D341Med (cell line): ENCODE results near the gene TEX261.
A peak's percentile ranks its signal among the peaks of the same experiment; 100 is the strongest.
"Not testable (repeated sequence)": the region's sequence is repeated elsewhere in the genome, so short reads cannot be mapped to it uniquely, and the experiment has no call there.

Source experiments
- DNase-seq: peaks from one replicate; pipeline ENCODE4 v3.0.0; 2012; ENCODE audit warnings: low spot score

Gene TEX261

GRCh38 chr2:71000780-71001591 is 6.3 kb upstream of the TEX261 start:
- DNase-seq = peak; percentile 87

DNA sequence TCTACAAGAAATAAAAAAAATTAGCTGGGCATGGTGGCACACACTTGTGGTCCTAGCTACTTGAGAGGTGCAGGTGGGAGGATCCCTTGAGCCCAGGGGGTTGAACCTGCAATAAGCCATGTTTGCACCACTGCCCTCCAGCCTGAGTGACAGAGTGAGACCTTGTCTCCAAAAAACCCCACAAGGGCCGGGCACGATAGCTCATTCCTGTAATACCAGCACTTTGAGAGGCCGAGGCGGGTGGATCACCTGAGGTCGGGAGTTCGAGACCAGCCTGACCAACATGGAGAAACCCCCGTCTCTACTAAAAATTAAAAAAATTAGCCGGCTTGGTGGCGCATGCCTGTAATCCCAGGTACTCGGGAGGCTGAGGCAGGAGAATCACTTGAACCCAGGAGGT is 5.3 kb upstream of the TEX261 start:
- DNase-seq = not testable (repeated sequence)

- no peak for DNase-seq
These were observed 4.7 kb upstream of the TEX261 start for GRCh38 chr2:70999362-70999761.

- DNase-seq = not testable (repeated sequence)
These were observed 4.2 kb upstream of the TEX261 start for GRCh38 chr2:70998885-70999284.

GRCh38 chr2:70995426-70995729 is 705 bp upstream of the TEX261 start:
- peak; percentile 57 for DNase-seq

DNA sequence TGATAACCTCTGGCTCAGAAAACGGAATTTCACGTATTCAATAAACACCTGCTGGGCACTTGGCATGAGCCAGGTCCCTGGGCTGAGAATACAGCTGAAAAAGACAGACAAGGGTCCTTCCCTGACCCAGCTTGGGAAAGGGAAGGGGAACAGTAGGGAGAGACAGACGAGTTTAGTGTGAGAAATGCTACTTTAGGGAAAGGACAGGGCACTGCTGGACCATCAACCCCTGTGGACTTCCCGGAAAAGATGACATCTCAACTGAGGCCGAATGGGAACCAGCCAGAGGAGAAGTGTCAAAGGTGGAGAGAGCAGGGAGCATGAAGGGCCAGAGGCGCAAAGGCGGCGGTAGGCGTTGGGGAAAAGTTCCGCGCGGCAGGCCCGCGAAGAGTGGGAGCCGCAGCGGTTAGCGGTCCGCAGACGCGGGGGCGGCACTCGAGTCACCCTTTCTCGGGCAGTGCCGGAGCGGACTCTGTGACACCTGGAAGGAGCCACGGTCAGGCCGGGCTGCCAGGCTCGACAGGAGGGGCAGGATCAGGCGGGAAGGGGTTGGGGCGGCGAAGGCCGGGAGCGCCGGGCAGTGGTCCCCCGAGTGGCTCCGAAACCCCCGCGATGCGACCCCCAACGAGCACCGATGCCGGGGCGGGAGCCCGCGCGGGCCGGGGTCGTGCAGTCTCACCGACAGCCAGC is 519 bp downstream of the TEX261 start:
- peak; percentile 55 for DNase-seq

GRCh38 chr2:70992945-70993853 is 1.5 kb downstream of the TEX261 start:
- no peak for DNase-seq

DNA sequence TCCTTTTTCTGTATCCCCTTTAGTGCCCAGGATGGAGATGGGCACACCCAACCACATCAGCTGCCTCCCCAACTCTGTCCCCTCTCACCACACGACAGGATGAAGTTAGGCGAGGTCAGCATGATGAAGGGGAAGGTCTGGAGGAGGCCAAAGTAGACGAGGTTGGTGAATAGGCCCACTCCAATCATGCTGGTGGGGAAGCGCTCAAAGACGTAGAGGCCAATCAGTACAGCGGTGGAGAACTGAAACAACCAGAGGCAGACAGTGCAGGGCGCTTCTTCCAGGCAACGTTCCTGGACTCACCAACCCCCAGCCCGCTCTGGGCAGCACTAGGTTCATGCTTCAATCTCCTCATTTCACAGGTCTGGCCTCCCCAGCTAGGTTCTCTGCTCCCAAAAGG is 2.9 kb downstream of the TEX261 start:
- no peak for DNase-seq

DNA sequence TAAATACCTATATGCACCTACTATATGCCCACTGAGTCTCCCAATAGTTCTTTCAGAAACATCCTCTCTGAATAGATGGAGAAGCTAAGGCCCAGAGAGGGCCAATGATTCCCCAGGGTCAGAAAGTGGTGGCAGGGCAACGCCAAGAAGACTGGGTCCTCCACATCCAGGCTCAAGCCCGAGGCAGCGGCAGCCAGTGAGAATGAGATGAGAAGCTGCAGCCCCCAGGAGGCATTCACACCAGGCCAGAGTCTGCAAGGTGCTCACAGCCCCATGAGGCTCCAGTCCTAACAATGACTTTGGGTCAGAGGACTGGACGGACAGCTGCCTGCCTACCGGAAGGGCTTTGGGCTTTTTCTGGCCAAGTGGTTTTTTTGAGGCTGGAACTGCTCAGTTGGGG is 3.5 kb downstream of the TEX261 start:
- DNase-seq = no peak

GRCh38 chr2:70990216-70990615 is 4.5 kb downstream of the TEX261 start:
- no peak for DNase-seq

GRCh38 chr2:70988726-70989648 is 5.7 kb downstream of the TEX261 start:
- DNase-seq = no peak

GRCh38 chr2:70988151-70988550 is 6.5 kb downstream of the TEX261 start:
- DNase-seq = no peak

GRCh38 chr2:70987386-70987785 is 7.3 kb downstream of the TEX261 start:
- no peak for DNase-seq

- DNase-seq = no peak
These were observed 8.0 kb downstream of the TEX261 start for GRCh38 chr2:70986499-70987189.

DNA sequence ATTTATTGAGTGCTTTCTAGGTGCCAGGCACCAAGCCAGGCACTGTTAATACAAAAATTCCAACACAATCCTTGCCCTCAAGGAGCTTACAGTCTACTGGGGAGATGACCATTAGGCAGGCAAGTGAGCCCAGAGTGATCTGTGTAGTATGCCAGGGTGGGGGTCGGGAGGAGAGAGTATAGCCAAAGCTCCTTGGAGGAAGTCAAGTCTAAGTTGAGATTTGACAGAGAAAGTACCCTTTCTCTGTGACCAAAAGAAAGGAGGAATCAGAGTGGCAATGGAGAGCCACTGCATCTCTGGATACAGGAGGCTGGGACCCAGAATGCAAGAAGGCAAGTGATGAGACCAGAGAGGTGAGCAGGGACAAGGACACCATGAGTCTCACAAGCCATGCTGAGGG is 8.7 kb downstream of the TEX261 start:
- DNase-seq = no peak

DNA sequence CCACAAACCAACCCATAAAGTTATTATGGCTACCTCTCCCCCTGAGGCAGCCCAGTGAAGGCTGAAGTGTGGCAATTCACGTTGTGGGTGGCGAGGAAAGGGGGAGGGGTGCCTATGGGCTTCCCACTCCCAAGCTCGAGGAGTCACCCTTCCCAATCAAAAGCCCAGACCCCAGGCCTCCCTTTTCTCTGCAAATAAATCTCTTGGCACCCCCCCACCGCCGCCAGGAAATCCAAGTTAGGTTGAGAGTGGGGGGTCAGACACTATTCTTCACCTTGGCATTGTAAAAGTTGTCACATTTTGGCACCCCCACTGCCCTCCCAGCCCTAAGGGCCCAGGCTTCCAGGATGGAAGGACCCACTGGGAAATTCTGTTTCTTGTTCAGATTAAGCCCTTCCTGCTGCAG is 9.4 kb downstream of the TEX261 start:
- no peak for DNase-seq

DNA sequence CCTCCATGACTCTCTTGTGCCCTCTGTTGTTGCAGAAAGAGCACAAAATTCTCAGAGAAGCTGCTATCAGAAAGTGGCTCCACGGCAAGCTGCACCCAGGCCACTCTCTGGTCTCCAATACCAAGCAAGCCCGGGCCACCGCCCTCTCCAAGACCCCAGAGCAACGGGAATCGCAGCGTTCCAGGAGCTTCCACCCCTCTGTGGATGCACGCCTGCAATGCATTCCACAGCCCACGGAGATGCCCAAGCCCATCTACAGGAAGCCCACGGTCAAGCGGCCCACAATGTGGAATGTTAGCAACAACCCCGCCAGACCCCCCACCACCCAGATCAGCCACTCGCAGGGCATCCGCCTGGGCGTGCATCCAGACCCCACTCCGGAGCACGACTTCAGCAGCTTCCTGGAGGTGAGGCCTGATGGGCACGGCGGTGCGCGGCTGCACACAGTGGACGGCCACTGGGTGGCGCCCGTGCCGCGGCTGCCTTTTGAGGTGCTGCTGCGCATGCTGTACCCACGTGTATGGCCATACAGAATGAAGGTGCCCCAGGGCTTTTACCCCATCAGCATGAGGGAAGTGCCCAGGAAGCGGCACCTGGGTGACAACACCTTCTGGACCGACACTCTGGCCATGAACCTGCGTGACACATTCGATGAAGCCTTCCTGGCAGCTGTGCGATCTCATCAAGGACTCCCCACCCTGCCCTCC is 9.9 kb downstream of the TEX261 start:
- DNase-seq = peak; percentile 76

- DNase-seq = no peak
These were observed 10.5 kb downstream of the TEX261 start for GRCh38 chr2:70984228-70984575.

GRCh38 chr2:70983506-70984227 is 11.0 kb downstream of the TEX261 start:
- DNase-seq = no peak

GRCh38 chr2:70982971-70983370 is 11.7 kb downstream of the TEX261 start:
- DNase-seq = no peak
